Type B pancreatic cell (in vitro differentiated cells): ENCODE measurements around the gene ZNF581. TPM values are rescaled to one million over a fixed set of nuclear protein-coding genes. Genes with fewer than 3 reads are reported as not detected.

Experiments used
- DNase-seq: peaks from one replicate; pipeline ENCODE4 v3.0.0; 2021; ENCODE audit warnings: mixed read lengths; ENCODE audit not compliant: unreplicated experiment; ENCODE audit errors: extremely low spot score
- H3K27ac Mint-ChIP-seq: 2 replicates; pipeline ENCODE4 v1.8.0; 2021; ENCODE audit warnings: mild to moderate bottlenecking, mixed read lengths
- H3K27me3 Mint-ChIP-seq: 2 replicates; pipeline ENCODE4 v1.8.0; 2021; ENCODE audit warnings: mixed read lengths
- H3K36me3 Mint-ChIP-seq: 2 replicates; pipeline ENCODE4 v1.8.0; 2021; ENCODE audit warnings: mixed read lengths
- H3K4me1 Mint-ChIP-seq: one replicate; pipeline ENCODE4 v1.8.0; 2021; ENCODE audit warnings: mixed read lengths; ENCODE audit not compliant: unreplicated experiment
- H3K4me3 Mint-ChIP-seq: 2 replicates; pipeline ENCODE4 v1.8.0; 2021; ENCODE audit warnings: mild to moderate bottlenecking, mixed read lengths
- H3K9me3 Mint-ChIP-seq: 2 replicates; pipeline ENCODE4 v1.8.0; 2021; ENCODE audit warnings: mixed read lengths
- total RNA-seq: library from RNA; stranded (reverse); gene quantifications from 2 replicates; pipeline ENCODE4 v1.2.1, GENCODE V29; 2021; ENCODE audit warnings: low replicate concordance
- TF ChIP-seq, protein P1 (sequence below): fragments of 200-600 bp; sonication (generic); conservative IDR thresholded peaks from 2 replicates; pipeline ENCODE4 v1.5.0; 2021; ENCODE audit warnings: antibody characterized with exemption, mild to moderate bottlenecking

ZNF581 gene
- total RNA-seq, 1 donor from 2014 or later: 43.1 TPM

DNA sequence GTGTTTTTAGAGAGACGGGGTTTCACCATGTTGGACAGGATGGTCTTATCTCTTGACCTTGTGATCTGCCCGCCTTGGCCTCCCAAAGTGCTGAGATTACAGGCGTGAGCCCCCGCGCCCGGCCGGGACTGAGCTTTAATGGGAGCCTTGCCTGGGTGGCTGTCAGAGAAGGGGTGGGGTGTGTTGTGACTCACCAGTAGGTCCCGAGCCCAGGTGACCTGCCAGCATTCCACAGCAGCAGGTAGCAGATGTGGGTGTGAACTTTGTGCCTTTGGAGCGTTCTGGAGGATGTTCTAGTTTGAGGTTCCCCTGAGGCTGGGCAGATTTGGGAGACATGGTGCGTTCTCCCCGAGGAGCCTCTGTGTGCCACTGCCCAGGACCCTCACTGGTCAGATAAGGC is 24.5 kb downstream of the ZNF581 start:
- no peak for DNase-seq
- Mint-ChIP-seq H3K4me3 (peak overlapping the region; percentile 49), H3K4me1 (no peaks in the 10 kb centered on the region), H3K36me3 (peaks cover under 1% of the 10 kb centered on the region), H3K27me3 (no peaks in the 10 kb centered on the region), H3K9me3 (no peaks in the 10 kb centered on the region), H3K27ac (peak overlapping the region; percentile 86)
- TF ChIP-seq, protein P1, sequence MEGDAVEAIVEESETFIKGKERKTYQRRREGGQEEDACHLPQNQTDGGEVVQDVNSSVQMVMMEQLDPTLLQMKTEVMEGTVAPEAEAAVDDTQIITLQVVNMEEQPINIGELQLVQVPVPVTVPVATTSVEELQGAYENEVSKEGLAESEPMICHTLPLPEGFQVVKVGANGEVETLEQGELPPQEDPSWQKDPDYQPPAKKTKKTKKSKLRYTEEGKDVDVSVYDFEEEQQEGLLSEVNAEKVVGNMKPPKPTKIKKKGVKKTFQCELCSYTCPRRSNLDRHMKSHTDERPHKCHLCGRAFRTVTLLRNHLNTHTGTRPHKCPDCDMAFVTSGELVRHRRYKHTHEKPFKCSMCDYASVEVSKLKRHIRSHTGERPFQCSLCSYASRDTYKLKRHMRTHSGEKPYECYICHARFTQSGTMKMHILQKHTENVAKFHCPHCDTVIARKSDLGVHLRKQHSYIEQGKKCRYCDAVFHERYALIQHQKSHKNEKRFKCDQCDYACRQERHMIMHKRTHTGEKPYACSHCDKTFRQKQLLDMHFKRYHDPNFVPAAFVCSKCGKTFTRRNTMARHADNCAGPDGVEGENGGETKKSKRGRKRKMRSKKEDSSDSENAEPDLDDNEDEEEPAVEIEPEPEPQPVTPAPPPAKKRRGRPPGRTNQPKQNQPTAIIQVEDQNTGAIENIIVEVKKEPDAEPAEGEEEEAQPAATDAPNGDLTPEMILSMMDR: no peak

DNA sequence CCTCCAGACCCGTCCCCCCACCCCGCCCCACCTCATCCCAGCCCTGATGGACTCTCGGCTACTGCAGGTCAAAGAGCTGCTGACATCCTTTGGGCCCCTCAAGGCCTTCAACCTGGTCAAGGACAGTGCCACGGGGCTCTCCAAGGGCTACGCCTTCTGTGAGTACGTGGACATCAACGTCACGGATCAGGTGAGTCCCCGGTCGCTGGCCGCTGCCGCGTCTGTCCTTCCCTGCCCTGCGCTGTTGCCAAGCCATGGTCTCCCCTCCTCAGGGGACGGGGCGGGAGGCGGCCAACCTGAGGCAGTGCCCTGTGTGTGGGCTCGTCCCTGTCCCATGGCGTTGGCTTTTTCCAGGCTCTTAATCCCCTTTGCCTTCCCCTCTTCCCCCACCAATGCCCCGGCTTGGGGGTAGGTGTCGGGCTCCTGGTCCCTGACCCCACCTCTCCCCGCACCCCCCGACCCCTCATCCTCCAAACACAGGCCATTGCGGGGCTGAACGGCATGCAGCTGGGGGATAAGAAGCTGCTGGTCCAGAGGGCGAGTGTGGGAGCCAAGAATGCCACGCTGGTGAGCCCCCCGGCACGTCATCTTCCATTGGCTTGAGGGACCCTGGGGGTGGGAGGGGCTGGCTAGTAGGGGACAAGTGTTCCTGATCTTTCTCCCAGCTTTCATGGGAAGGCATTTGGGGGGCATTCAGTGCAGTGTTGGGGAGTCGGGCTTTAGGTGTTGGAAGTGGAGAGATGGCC is 25.3 kb downstream of the ZNF581 start:
- Mint-ChIP-seq H3K36me3 (no peaks in the 10 kb centered on the region), H3K4me1 (peaks cover 5% of the 10 kb centered on the region)

DNA sequence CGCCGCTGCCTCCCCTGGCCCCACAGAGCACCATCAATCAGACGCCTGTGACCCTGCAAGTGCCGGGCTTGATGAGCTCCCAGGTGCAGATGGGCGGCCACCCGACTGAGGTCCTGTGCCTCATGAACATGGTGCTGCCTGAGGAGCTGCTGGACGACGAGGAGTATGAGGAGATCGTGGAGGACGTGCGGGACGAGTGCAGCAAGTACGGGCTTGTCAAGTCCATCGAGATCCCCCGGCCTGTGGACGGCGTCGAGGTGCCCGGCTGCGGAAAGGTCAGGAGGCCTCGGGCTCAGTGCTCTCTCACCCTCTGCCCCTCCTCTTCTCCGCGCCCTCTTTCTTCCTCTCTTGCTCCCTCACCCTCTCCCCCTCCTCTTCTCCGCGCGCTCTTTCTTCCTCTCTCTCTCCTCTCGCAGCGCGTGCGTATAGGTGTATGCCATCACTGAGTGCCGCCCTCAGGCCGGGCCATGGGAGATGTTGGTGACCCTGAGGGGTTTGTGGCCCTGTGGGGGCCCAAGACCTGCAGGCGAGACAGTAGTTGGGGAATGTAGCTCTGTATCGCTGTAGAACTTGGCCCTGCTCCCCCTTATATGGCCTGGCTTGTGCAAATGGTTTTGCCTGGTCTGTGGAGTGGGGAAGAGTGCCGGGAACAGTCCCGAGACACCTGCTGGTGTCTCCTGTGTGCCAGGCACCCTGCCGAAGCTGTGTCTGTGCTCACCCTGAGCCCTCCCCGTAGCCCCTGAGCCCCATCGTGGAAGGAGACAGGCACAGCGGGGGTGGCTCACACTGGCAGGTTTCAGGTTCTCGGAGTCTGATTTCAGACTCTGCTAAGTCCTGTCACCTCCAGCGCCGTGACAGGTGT is 26.2 kb downstream of the ZNF581 start:
- peak overlapping the region; percentile 23 for H3K27ac Mint-ChIP-seq
- H3K9me3 Mint-ChIP-seq: no peaks in the 10 kb centered on the region
- TF ChIP-seq, protein P1: no peak
- DNase-seq: no peak
- no peak overlapping the region for H3K4me3 Mint-ChIP-seq
- H3K27me3 Mint-ChIP-seq: no peaks in the 10 kb centered on the region
- peaks cover 5% of the 10 kb centered on the region for H3K4me1 Mint-ChIP-seq
- H3K36me3 Mint-ChIP-seq: no peaks in the 10 kb centered on the region

More for the DNA sequence above, 25.3 kb downstream of the ZNF581 start:
- H3K27ac Mint-ChIP-seq: no peak overlapping the region
- no peaks in the 10 kb centered on the region for H3K27me3 Mint-ChIP-seq
- H3K4me3 Mint-ChIP-seq: no peak overlapping the region
- no peak for DNase-seq
- TF ChIP-seq, protein P1: no peak
- no peaks in the 10 kb centered on the region for H3K9me3 Mint-ChIP-seq

DNA sequence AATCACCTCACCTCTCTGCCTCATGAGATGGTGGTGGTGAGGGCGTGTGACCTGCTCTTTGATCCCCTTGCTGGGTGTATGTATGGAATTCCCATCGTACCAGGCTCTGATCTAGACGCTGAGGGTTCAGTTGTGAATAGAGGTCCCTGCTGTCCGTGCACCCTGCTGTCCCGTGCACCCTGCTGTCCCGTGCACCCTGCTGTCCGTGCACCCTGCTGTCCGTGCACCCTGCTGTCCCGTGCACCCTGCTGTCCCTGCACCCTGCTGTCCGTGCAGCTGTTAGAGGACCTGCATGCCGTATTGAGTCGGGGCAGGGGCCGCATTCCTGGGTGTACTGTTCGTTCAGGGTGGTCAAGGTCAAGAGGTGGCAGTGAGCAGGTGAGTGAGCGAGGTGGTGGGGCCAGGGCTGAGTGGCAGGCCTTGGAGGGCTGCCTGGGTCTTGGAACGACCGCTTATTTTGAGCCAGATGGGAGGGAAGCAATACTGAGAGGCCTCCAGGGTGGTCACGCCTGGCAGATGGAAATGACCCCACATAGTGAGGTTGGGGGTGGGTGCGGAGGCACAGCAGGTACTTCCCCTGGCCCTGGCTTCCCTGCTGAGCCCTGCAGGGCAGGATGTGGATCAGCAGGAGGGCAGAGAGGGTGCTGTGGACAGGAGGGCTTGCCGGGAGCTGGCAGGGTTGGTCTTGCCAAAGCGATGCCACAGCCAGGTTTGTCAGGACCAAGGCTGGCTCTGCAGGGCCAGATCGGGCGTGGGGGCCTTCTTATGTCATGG is 27.0 kb downstream of the ZNF581 start:
- Mint-ChIP-seq H3K27me3 (no peaks in the 10 kb centered on the region), H3K4me3 (no peak overlapping the region), H3K4me1 (peaks cover 5% of the 10 kb centered on the region), H3K36me3 (peaks cover 1% of the 10 kb centered on the region), H3K9me3 (no peaks in the 10 kb centered on the region), H3K27ac (no peak overlapping the region)
- TF ChIP-seq, protein P1: no peak
- DNase-seq: peak; percentile 87

DNA sequence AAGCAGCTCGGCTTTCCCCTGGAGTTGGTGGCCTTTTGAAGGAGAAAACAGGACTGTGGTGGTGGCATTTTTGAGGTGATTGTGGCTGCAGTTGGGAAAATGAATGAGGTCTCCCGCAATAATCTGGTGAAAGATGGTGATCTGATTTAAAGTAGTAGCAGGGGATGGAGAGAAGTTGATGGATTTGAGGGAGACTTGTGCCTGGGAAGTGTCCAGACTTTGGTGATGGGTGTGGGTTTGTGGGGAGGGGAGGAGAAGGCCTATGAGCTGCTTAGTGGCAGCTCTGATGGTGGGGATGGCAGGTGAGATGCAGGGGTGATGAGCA is 27.6 kb downstream of the ZNF581 start:
- no peak overlapping the region for H3K4me3 Mint-ChIP-seq
- no peaks in the 10 kb centered on the region for H3K27me3 Mint-ChIP-seq
- TF ChIP-seq, protein P1: no peak
- no peak for DNase-seq
- peaks cover 5% of the 10 kb centered on the region for H3K4me1 Mint-ChIP-seq
- H3K27ac Mint-ChIP-seq: no peak overlapping the region
- H3K36me3 Mint-ChIP-seq: peaks cover 4% of the 10 kb centered on the region
- no peaks in the 10 kb centered on the region for H3K9me3 Mint-ChIP-seq
